PC-3 (cell line): ENCODE data around the gene TEX14.
"Not testable (repeated sequence)": the region's sequence is repeated elsewhere in the genome, so short reads cannot be mapped to it uniquely, and the experiment has no call there.

Experiments
- CTCF ChIP-seq: fragments of 300-600 bp; sonication (generic); conservative IDR thresholded peaks from 2 replicates; pipeline ENCODE4 v1.5.1; 2017; ENCODE audit warnings: antibody characterized with exemption, low read depth, mild to moderate bottlenecking, low read length
- EZH2 ChIP-seq: fragments of 300-600 bp; sonication (generic); IDR thresholded peaks from one replicate; pipeline ENCODE4 v1.6.1; 2017; ENCODE audit warnings: antibody characterized with exemption, mild to moderate bottlenecking, low read length; ENCODE audit not compliant: unreplicated experiment
- EZH2phosphoT487 ChIP-seq: fragments of 300-600 bp; sonication (generic); IDR thresholded peaks from 2 replicates; pipeline ENCODE4 v1.6.1; 2018; ENCODE audit warnings: mild to moderate bottlenecking, antibody characterized with exemption, low read length, borderline replicate concordance

- not testable (repeated sequence) for TF ChIP-seq CTCF, EZH2, EZH2phosphoT487
Measured at GRCh38 chr17:58684462-58684861, 7.4 kb downstream of the TEX14 start.
